Keratinocyte (primary cell): ENCODE data around the gene BNC1. TPM values are rescaled to one million over a fixed set of nuclear protein-coding genes. Genes with fewer than 3 reads are reported as not detected.
A peak's percentile ranks its signal among the peaks of the same experiment; 100 is the strongest.

Experiments used
- DNase-seq: peaks from one replicate; pipeline ENCODE4 v3.0.0-alpha.2; 2011; ENCODE audit warnings: low read depth, missing footprints, low spot score
- FAIRE-seq: peaks from 2 replicates; lab custom pipeline; 2011; peaks lifted over from hg19 to GRCh38; lab: Jason Lieb, UNC
- H2AFZ ChIP-seq: 2 replicates; pipeline ENCODE4 v1.6.0; 2012; ENCODE audit warnings: low read length, control low read depth, inconsistent platforms; ENCODE audit not compliant: control insufficient read depth
- H3K27ac ChIP-seq: 2 replicates; pipeline ENCODE4 v1.5.1; 2011; ENCODE audit warnings: low read length; ENCODE audit not compliant: control insufficient read depth, insufficient read depth
- H3K27me3 ChIP-seq: 3 replicates; pipeline ENCODE4 v1.6.0; 2011; ENCODE audit warnings: low read length; ENCODE audit not compliant: control insufficient read depth, insufficient read depth; ENCODE audit errors: extremely low read depth
- H3K36me3 ChIP-seq, 2 experiments: 2 replicates in 1 of 2; 3 replicates in 1 of 2; pipeline ENCODE4 v1.5.1; 2011; ENCODE audit warnings: low read length in 2 of 2, mild to moderate bottlenecking in 1 of 2; ENCODE audit not compliant: control insufficient read depth in 2 of 2, insufficient read depth in 2 of 2; ENCODE audit errors: extremely low read depth in 1 of 2
- H3K4me1 ChIP-seq: 3 replicates; pipeline ENCODE4 v1.5.1; 2011; ENCODE audit warnings: low read length; ENCODE audit not compliant: control insufficient read depth, insufficient read depth; ENCODE audit errors: extremely low read depth
- H3K4me2 ChIP-seq: 3 replicates; pipeline ENCODE4 v1.6.0; 2011; ENCODE audit warnings: low read depth, low read length; ENCODE audit not compliant: control insufficient read depth, insufficient read depth; ENCODE audit errors: extremely low read depth
- H3K4me3 ChIP-seq, 3 experiments: fragments of 200-600 bp in 1 of 3; sonication (generic) in 1 of 3; 2 replicates in 2 of 3; 3 replicates in 1 of 3; pipeline ENCODE4 v1.5.1; 2011 to 2016; ENCODE audit warnings: low read length in 3 of 3, mild to moderate bottlenecking in 3 of 3, control low read depth in 2 of 3, inconsistent platforms in 1 of 3, low read depth in 1 of 3, mixed read lengths in 1 of 3, mixed run types in 1 of 3, moderate library complexity in 1 of 3; ENCODE audit not compliant: control insufficient read depth in 2 of 3, insufficient read depth in 2 of 3; ENCODE audit errors: extremely low read depth in 1 of 3
- H3K79me2 ChIP-seq: 2 replicates; pipeline ENCODE4 v1.6.0; 2012; ENCODE audit warnings: low read length; ENCODE audit not compliant: control insufficient read depth, insufficient read depth
- H3K9ac ChIP-seq: 3 replicates; pipeline ENCODE4 v1.6.0; 2011; ENCODE audit warnings: low read length; ENCODE audit not compliant: control insufficient read depth, insufficient read depth; ENCODE audit errors: extremely low read depth
- H3K9me1 ChIP-seq: 3 replicates; pipeline ENCODE4 v1.6.0; 2011; ENCODE audit warnings: low read length; ENCODE audit not compliant: control insufficient read depth, insufficient read depth; ENCODE audit errors: extremely low read depth
- H3K9me3 ChIP-seq: 2 replicates; pipeline ENCODE4 v1.5.1; 2012; ENCODE audit warnings: low read depth, low read length; ENCODE audit not compliant: control insufficient read depth
- H4K20me1 ChIP-seq: 3 replicates; pipeline ENCODE4 v1.6.0; 2011; ENCODE audit warnings: low read length; ENCODE audit not compliant: control insufficient read depth, insufficient read depth; ENCODE audit errors: extremely low read depth
- CTCF ChIP-seq, 3 experiments: IDR thresholded peaks in 1 of 3; conservative IDR thresholded peaks in 1 of 3; optimal IDR thresholded peaks in 1 of 3; 2 replicates in 2 of 3; 3 replicates in 1 of 3; pipeline versions ENCODE3 to v1.5.1; 2011; ENCODE audit warnings: low read length in 3 of 3, mild to moderate bottlenecking in 3 of 3, moderate library complexity in 2 of 3, control low read depth in 1 of 3, inconsistent platforms in 1 of 3; ENCODE audit not compliant: insufficient read depth in 2 of 3; ENCODE audit errors: extremely low read depth in 1 of 3
- EZH2 ChIP-seq: IDR thresholded peaks from one replicate; pipeline ENCODE4 v1.6.1; 2012; ENCODE audit warnings: inconsistent platforms, mild to moderate bottlenecking, low read length, moderate library complexity
- dilution Hi-C: fragments of 300-500 bp; cut with MboI; formaldehyde crosslinking; loops from one replicate; pipeline ENCODE4 v1.7.0; 2020; ENCODE audit warnings: low sequenced_read_pairs; ENCODE audit not compliant: extremely low pct_ligation_motif_present
- polyA plus RNA-seq, 5 experiments: library from polyadenylated mRNA; depleted of rRNA in 3 of 5; stranded (reverse) in 3 of 5; stranded (forward) in 1 of 5; unstranded in 1 of 5; fragments of >200 nt; gene quantifications; 1 replicate in 1 of 5; 2 replicates in 3 of 5; 3 replicates in 1 of 5; pipeline versions ENCODE4 v1.2.1 to v1.2.3, GENCODE V29; 2011 to 2012; ENCODE audit warnings: missing spikeins in 2 of 5, low read depth in 1 of 5, low replicate concordance in 1 of 5

BNC1 gene
- polyA plus RNA-seq, 1 donor (not counting 4 experiments of a cell fraction or from before 2014, with no cell fraction given): 137 TPM

GRCh38 chr15:83318036-83318435 is 33.6 kb upstream of the BNC1 start:
- H3K79me2 ChIP-seq: no peaks in the 10 kb centered on the region
- no peak overlapping the region for H3K4me2 ChIP-seq
- H3K4me1 ChIP-seq: peaks cover 30% of the 10 kb centered on the region
- H3K4me3 ChIP-seq: no peak overlapping the region
- no peak overlapping the region for H3K9ac ChIP-seq
- no peaks in the 10 kb centered on the region for H3K27me3 ChIP-seq
- H3K36me3 ChIP-seq: no peaks in the 10 kb centered on the region
- dilution Hi-C loops: no loop called here
- no peak overlapping the region for H3K27ac ChIP-seq
- no peaks in the 10 kb centered on the region for H3K9me3 ChIP-seq
- no peak for TF ChIP-seq CTCF (optimal IDR thresholded peaks at IDR 0.05 in 1 of 3, IDR thresholded peaks at IDR 0.05 in 1 of 3, conservative IDR thresholded peaks at IDR 0.05 in 1 of 3; ENCODE audit: extremely low read depth in 1 of 3, insufficient read depth in 2 of 3, low read length in 3 of 3)
- H2AFZ ChIP-seq: no peak overlapping the region
- no peak for DNase-seq
- no peaks in the 10 kb centered on the region for H3K9me1 ChIP-seq
- no peak for FAIRE-seq
- no peaks in the 10 kb centered on the region for H4K20me1 ChIP-seq

GRCh38 chr15:83312071-83312470 is 27.6 kb upstream of the BNC1 start:
- Histone ChIP-seq H3K79me2 (no peaks in the 10 kb centered on the region), H3K36me3 (no peaks in the 10 kb centered on the region), H2AFZ (no peak overlapping the region), H3K9me3 (no peaks in the 10 kb centered on the region), H3K27ac (peak overlapping the region; percentile 83), H3K4me2 (peak overlapping the region; percentile 47), H3K4me3 (no peak overlapping the region), H4K20me1 (no peaks in the 10 kb centered on the region), H3K9ac (peak overlapping the region; percentile 22), H3K4me1 (peaks cover 24% of the 10 kb centered on the region), H3K27me3 (no peaks in the 10 kb centered on the region), H3K9me1 (no peaks in the 10 kb centered on the region)
- dilution Hi-C loops: no loop called here
- TF ChIP-seq EZH2: no peak
- TF ChIP-seq CTCF (optimal IDR thresholded peaks at IDR 0.05 in 1 of 3, IDR thresholded peaks at IDR 0.05 in 1 of 3, conservative IDR thresholded peaks at IDR 0.05 in 1 of 3; ENCODE audit: extremely low read depth in 1 of 3, insufficient read depth in 2 of 3, low read length in 3 of 3): no peak
- DNase-seq (peak; percentile 100), FAIRE-seq (peak; percentile 98)
